A549 (cell line): ENCODE results near the gene PRKAG2. TPM values are rescaled to one million over a fixed set of nuclear protein-coding genes. Genes with fewer than 3 reads are reported as not detected.
A peak's percentile ranks its signal among the peaks of the same experiment; 100 is the strongest.

Experiments used
- ATAC-seq, 2 experiments: fragments of 200-7000 bp in 1 of 2; fragments of >200 bp in 1 of 2; cut with Nextera tagmentation in 1 of 2; cut with Tn5 transposase in 1 of 2; 3 replicates each; pipeline versions ENCODE4 v1.8.0 to v1.9.1; 2018 to 2020; ENCODE audit warnings: mild to moderate bottlenecking in 1 of 2, moderate library complexity in 1 of 2
- CTCF ChIA-PET: fragments of 300-600 bp; sonication (Branson Sonifier 250); formaldehyde crosslinking; extraction: SDS; loops from one replicate; lab custom pipeline; 2021; ENCODE audit warnings: antibody characterized with exemption, inconsistent platforms; lab: Yijun Ruan, JAX
- POLR2A ChIA-PET: fragments of 350-600 bp; formaldehyde crosslinking; extraction: SDS; loops from one replicate; lab custom pipeline; 2021; ENCODE audit warnings: antibody characterized with exemption, inconsistent platforms; lab: Yijun Ruan, JAX
- DNase-seq, 2 experiments: peaks; one replicate each; pipeline versions ENCODE4 v3.0.0 to v3.0.0-alpha.2; 2011 to 2016; ENCODE audit warnings: low read depth in 1 of 2, low spot score in 1 of 2
- FAIRE-seq: peaks from 2 replicates; lab custom pipeline; 2011; peaks lifted over from hg19 to GRCh38; lab: Jason Lieb, UNC
- H3K27ac ChIP-seq, 2 experiments: fragments of >200 bp; sonication (Bioruptor Twin); formaldehyde crosslinking; 3 replicates each; pipeline ENCODE4 v1.5.1; 2016 to 2017
- H3K4me1 ChIP-seq: fragments of >200 bp; sonication (Bioruptor Twin); formaldehyde crosslinking; 3 replicates; pipeline ENCODE4 v1.6.1; 2016
- H3K4me2 ChIP-seq: fragments of >200 bp; sonication (Bioruptor Twin); formaldehyde crosslinking; 3 replicates; pipeline ENCODE4 v1.6.1; 2016
- H3K4me3 ChIP-seq: fragments of >200 bp; sonication (Bioruptor Twin); formaldehyde crosslinking; 3 replicates; pipeline ENCODE4 v1.5.1; 2016
- H3K9me3 ChIP-seq: fragments of >200 bp; sonication (Bioruptor Twin); formaldehyde crosslinking; 3 replicates; pipeline ENCODE4 v1.6.1; 2016
- CEBPB ChIP-seq, 2 experiments: fragments of >200 bp in 1 of 2; sonication (Bioruptor Twin) in 1 of 2; formaldehyde crosslinking in 1 of 2; IDR thresholded peaks; 2 replicates each; pipeline ENCODE4 v1.6.1; 2012 to 2016
- CHD2 ChIP-seq: fragments of 150-350 bp; IDR thresholded peaks from 2 replicates; pipeline ENCODE4 v1.6.1; 2014; ENCODE audit warnings: low read length; ENCODE audit not compliant: partially characterized antibody
- EP300 ChIP-seq, 2 experiments: fragments of >200 bp; sonication (Bioruptor Twin); formaldehyde crosslinking; IDR thresholded peaks; 2 replicates in 1 of 2; 3 replicates in 1 of 2; pipeline ENCODE4 v1.6.1; 2016 to 2017
- ESRRA ChIP-seq: fragments of 150-350 bp; IDR thresholded peaks from 2 replicates; pipeline ENCODE4 v1.6.1; 2014; ENCODE audit warnings: mild to moderate bottlenecking, low read length, borderline replicate concordance
- HMGXB4 ChIP-seq: fragments of 250-450 bp; sonication (Bioruptor Pico); IDR thresholded peaks from 2 replicates; pipeline ENCODE4 v1.5.0; 2021; ENCODE audit warnings: mild to moderate bottlenecking, moderate library complexity, borderline replicate concordance
- JUN ChIP-seq, 2 experiments: fragments of >200 bp; sonication (Bioruptor Twin); formaldehyde crosslinking; IDR thresholded peaks; 2 replicates in 1 of 2; 3 replicates in 1 of 2; pipeline ENCODE4 v1.6.1; 2016 to 2017
- KDM1A ChIP-seq: fragments of 200-600 bp; sonication (generic); IDR thresholded peaks from 2 replicates; pipeline ENCODE4 v1.6.1; 2016; ENCODE audit warnings: low read depth, mild to moderate bottlenecking
- KDM5A ChIP-seq: fragments of 200-600 bp; sonication (generic); IDR thresholded peaks from 2 replicates; pipeline ENCODE4 v1.6.1; 2016; ENCODE audit warnings: antibody characterized with exemption, mild to moderate bottlenecking
- MAFK ChIP-seq: fragments of 450-650 bp; IDR thresholded peaks from 2 replicates; pipeline ENCODE4 v1.6.1; 2014; ENCODE audit not compliant: partially characterized antibody
- NFE2L2 ChIP-seq: fragments of 150-350 bp; conservative IDR thresholded peaks from 2 replicates; pipeline ENCODE4 v1.6.1; 2014; ENCODE audit warnings: low read length
- PBX3 ChIP-seq: IDR thresholded peaks from 2 replicates; pipeline ENCODE4 v1.6.1; 2012
- REST ChIP-seq: fragments of 200-600 bp; sonication (generic); IDR thresholded peaks from 2 replicates; pipeline ENCODE4 v1.6.1; 2016; ENCODE audit warnings: antibody characterized with exemption, mild to moderate bottlenecking, moderate library complexity
- SREBF2 ChIP-seq: fragments of 450-650 bp; IDR thresholded peaks from 2 replicates; pipeline ENCODE4 v1.6.1; 2014; ENCODE audit warnings: mild to moderate bottlenecking, moderate library complexity
- TFCP2L1 ChIP-seq: fragments of 250-450 bp; sonication (Bioruptor Pico); IDR thresholded peaks from 2 replicates; pipeline ENCODE4 v1.5.0; 2021; ENCODE audit warnings: mild to moderate bottlenecking
- TP53 ChIP-seq: fragments of 250-450 bp; sonication (Bioruptor Pico); IDR thresholded peaks from 2 replicates; pipeline ENCODE4 v1.5.0; 2021; ENCODE audit warnings: mild to moderate bottlenecking, moderate library complexity
- USF2 ChIP-seq: fragments of 450-650 bp; IDR thresholded peaks from 2 replicates; pipeline ENCODE4 v1.6.1; 2014; ENCODE audit warnings: antibody characterized with exemption
- ZFP36 ChIP-seq: fragments of 450-650 bp; IDR thresholded peaks from 2 replicates; pipeline ENCODE4 v1.6.1; 2014; ENCODE audit warnings: borderline replicate concordance; ENCODE audit not compliant: partially characterized antibody
- ZSCAN20 ChIP-seq: fragments of 250-450 bp; sonication (Bioruptor Pico); IDR thresholded peaks from 2 replicates; pipeline ENCODE4 v1.8.0; 2022; ENCODE audit warnings: mild to moderate bottlenecking, moderate library complexity
- WGBS: methylation state at CpG from one replicate; pipeline ENCODE4 v1.1.6; 2017; ENCODE audit errors: missing lambda C conversion rate; 5-methylcytosine and 5-hydroxymethylcytosine counted together
- polyA plus RNA-seq, 4 experiments: library from polyadenylated mRNA; depleted of rRNA in 3 of 4; stranded (reverse); fragments of >200 nt; fragmentation: RNase III in 1 of 4; extraction: RNeasy Plus Mini Kit Qiagen cat#74134 plus additional on column Dnase treatment in 1 of 4; gene quantifications; 2 replicates in 3 of 4; 3 replicates in 1 of 4; pipeline ENCODE4 v1.2.3, GENCODE V29; 2011 to 2017

PRKAG2 gene
- polyA plus RNA-seq, 2 of the 4 experiments (the other 2 are of a cell fraction): 26.5 to 31.7 TPM

GRCh38 chr7:151692721-151693120, 184.2 kb downstream of the PRKAG2 start (continued):
- TF ChIP-seq REST (no peak), KDM1A (no peak)

GRCh38 chr7:151691449-151691848, 185.5 kb downstream of the PRKAG2 start:
- 46% methylated on average over 2 of the region's 2 CpGs for WGBS
- TF ChIP-seq ZFP36 (peak; percentile 71), MAFK (no peak)
- no peak overlapping the region for H3K4me2 ChIP-seq
- POLR2A ChIA-PET: no interaction called here
- FAIRE-seq: no peak
- H3K27ac ChIP-seq: peak overlapping the region in 1 of 2 experiments; percentile 28; a peak in 1 of 6 replicates
- ATAC-seq: no peak
- peaks cover 70% of the 10 kb centered on the region for H3K4me1 ChIP-seq
- H3K4me3 ChIP-seq: no peak overlapping the region
- DNase-seq: no peak
- CTCF ChIA-PET: interaction anchor here (0.6 to 1.8 kb wide), 10 partner anchors 14 to 205 kb away, joined by 3 to 5 read pairs (median 4); no protein-coding TSS in a partner anchor
- no peaks in the 10 kb centered on the region for H3K9me3 ChIP-seq

- Histone ChIP-seq H3K27ac (peak overlapping the region; percentile 82 to 93), H3K4me3 (no peak overlapping the region), H3K9me3 (no peaks in the 10 kb centered on the region), H3K4me1 (peaks cover 66% of the 10 kb centered on the region), H3K4me2 (peak overlapping the region; percentile 74)
- POLR2A ChIA-PET: interaction anchor here (2.0 kb wide), 1 partner anchor 59 kb away, joined by 6 read pairs; no protein-coding TSS in a partner anchor
- ATAC-seq: no peak
- CTCF ChIA-PET: interaction anchor here (0.6 to 2.9 kb wide), 13 partner anchors 8 to 121 kb away, joined by 3 to 17 read pairs (median 4); no protein-coding TSS in a partner anchor
- WGBS: 41% methylated on average over 6 of the region's 6 CpGs
- TF ChIP-seq JUN (IDR thresholded peaks at IDR 0.05): no peak
- TF ChIP-seq ZSCAN20 (CRISPR knock-in tag): no peak
- no peak for TF ChIP-seq KDM1A
- FAIRE-seq: no peak
- DNase-seq: no peak
Measured at GRCh38 chr7:151690606-151691005, 186.3 kb downstream of the PRKAG2 start.

GRCh38 chr7:151689196-151689971, 187.5 kb downstream of the PRKAG2 start:
- WGBS: 82% methylated on average over 22 of the region's 22 CpGs
- Histone ChIP-seq H3K27ac (peak overlapping the region; percentile 82 to 93), H3K4me1 (peaks cover 55% of the 10 kb centered on the region), H3K9me3 (no peaks in the 10 kb centered on the region), H3K4me2 (peak overlapping the region; percentile 74), H3K4me3 (no peak overlapping the region)
- FAIRE-seq: no peak
- POLR2A ChIA-PET: interaction anchor here (2.0 kb wide), 1 partner anchor 57 kb away, joined by 6 read pairs; no protein-coding TSS in a partner anchor
- TF ChIP-seq EP300 (IDR thresholded peaks at IDR 0.05): peak in 1 of 2 experiments; percentile 29; a peak in 1 of 5 replicates
- TF ChIP-seq TP53 (CRISPR knock-in tag): no peak
- ATAC-seq: no peak
- no peak for DNase-seq
- CTCF ChIA-PET: interaction anchor here (0.9 to 2.9 kb wide), 14 partner anchors 8 to 120 kb away, joined by 3 to 17 read pairs (median 4); no protein-coding TSS in a partner anchor

GRCh38 chr7:151688236-151688780, 188.6 kb downstream of the PRKAG2 start:
- H3K27ac ChIP-seq: peak overlapping the region; percentile 82 to 93
- FAIRE-seq: no peak
- H3K4me2 ChIP-seq: peak overlapping the region; percentile 74
- WGBS: 93% methylated on average over 19 of the region's 19 CpGs
- no peaks in the 10 kb centered on the region for H3K9me3 ChIP-seq
- POLR2A ChIA-PET: no interaction called here
- CTCF ChIA-PET: interaction anchor here (1.1 to 2.9 kb wide), 5 partner anchors 9 to 62 kb away, joined by 3 to 17 read pairs (median 9); no protein-coding TSS in a partner anchor
- ATAC-seq: no peak
- H3K4me3 ChIP-seq: no peak overlapping the region
- no peak for DNase-seq
- H3K4me1 ChIP-seq: peaks cover 55% of the 10 kb centered on the region
- TF ChIP-seq TFCP2L1 (CRISPR knock-in tag) (no peak), NFE2L2 (no peak), USF2 (no peak), CEBPB (IDR thresholded peaks at IDR 0.05) (no peak), CHD2 (no peak), SREBF2 (no peak), PBX3 (no peak), KDM5A (no peak), ESRRA (no peak), HMGXB4 (no peak)
